ENCODE measurements around the gene PDPK1.
"Not testable (repeated sequence)": the region's sequence is repeated elsewhere in the genome, so short reads cannot be mapped to it uniquely, and the experiment has no call there.

DNA sequence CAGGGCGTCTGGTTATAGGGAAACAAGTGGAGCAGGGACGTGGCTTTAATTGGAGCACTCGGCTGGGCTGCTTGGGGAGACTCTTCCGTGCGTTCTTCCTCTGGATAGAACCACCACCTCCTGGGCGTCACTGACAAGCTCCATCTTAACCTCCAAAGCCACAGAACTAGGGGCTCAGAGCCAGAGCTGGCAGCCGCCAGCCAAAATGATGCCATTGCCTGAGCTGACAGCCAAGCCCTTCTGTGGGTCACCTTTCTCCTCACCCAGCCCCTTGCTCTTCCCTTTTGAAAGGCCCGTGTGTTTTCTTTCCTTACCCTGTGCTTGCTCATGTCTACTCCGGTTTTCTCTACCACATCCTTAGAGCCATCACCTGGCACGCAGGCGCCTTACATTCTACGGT is 62.0 kb downstream of the PDPK1 start:
- TF ChIP-seq, protein P1, sequence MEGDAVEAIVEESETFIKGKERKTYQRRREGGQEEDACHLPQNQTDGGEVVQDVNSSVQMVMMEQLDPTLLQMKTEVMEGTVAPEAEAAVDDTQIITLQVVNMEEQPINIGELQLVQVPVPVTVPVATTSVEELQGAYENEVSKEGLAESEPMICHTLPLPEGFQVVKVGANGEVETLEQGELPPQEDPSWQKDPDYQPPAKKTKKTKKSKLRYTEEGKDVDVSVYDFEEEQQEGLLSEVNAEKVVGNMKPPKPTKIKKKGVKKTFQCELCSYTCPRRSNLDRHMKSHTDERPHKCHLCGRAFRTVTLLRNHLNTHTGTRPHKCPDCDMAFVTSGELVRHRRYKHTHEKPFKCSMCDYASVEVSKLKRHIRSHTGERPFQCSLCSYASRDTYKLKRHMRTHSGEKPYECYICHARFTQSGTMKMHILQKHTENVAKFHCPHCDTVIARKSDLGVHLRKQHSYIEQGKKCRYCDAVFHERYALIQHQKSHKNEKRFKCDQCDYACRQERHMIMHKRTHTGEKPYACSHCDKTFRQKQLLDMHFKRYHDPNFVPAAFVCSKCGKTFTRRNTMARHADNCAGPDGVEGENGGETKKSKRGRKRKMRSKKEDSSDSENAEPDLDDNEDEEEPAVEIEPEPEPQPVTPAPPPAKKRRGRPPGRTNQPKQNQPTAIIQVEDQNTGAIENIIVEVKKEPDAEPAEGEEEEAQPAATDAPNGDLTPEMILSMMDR (IDR thresholded peaks at IDR 0.05; ENCODE audit: low read depth, low read length, missing input control), result not testable (repeated sequence)
- TF ChIP-seq EGR1 (IDR thresholded peaks at IDR 0.05; ENCODE audit: low read depth in 2 of 2), result not testable (repeated sequence)
